H1 (cell line): Measurements from ENCODE around the gene ELL2. TPM values are rescaled to one million over a fixed set of nuclear protein-coding genes. Genes with fewer than 3 reads are reported as not detected.

Experiments used
- CTCF ChIA-PET: fragments of 300-600 bp; sonication (Branson Sonifier 250); formaldehyde crosslinking; loops from one replicate; lab custom pipeline; 2021; ENCODE audit not compliant: partially characterized antibody; lab: Charles Lee
- POLR2A ChIA-PET: fragments of 300-600 bp; sonication (Branson Sonifier 250); formaldehyde crosslinking; loops from one replicate; lab custom pipeline; 2021; ENCODE audit warnings: inconsistent platforms; ENCODE audit not compliant: partially characterized antibody; lab: Charles Lee
- DNase-seq, 2 experiments: peaks; one replicate each; pipeline versions ENCODE4 v3.0.0 to v3.0.0-alpha.2; 2010 to 2022; ENCODE audit warnings: low spot score in 2 of 2, low read depth in 1 of 2, mixed read lengths in 1 of 2
- FAIRE-seq: peaks from 2 replicates; lab custom pipeline; 2011; peaks lifted over from hg19 to GRCh38; lab: Jason Lieb, UNC
- H2AFZ ChIP-seq: 2 replicates; pipeline ENCODE4 v1.8.1; 2012; ENCODE audit warnings: low read length, inconsistent platforms
- H2AK5ac ChIP-seq: 2 replicates; pipeline ENCODE4 v1.6.1; 2013; ENCODE audit warnings: low read depth, low read length
- H2BK120ac ChIP-seq: replicated peaks from 2 replicates; pipeline ENCODE3; 2013; ENCODE audit warnings: low read depth, low read length, inconsistent platforms
- H2BK12ac ChIP-seq: 2 replicates; pipeline ENCODE4 v1.6.1; 2013; ENCODE audit warnings: low read depth, low read length
- H2BK15ac ChIP-seq: 2 replicates; pipeline ENCODE4 v1.6.1; 2013; ENCODE audit warnings: low read length
- H2BK20ac ChIP-seq: 2 replicates; pipeline ENCODE4 v1.6.1; 2013; ENCODE audit warnings: low read length
- H2BK5ac ChIP-seq: 2 replicates; pipeline ENCODE4 v1.6.1; 2013; ENCODE audit warnings: low read depth, low read length
- H3K14ac ChIP-seq: 2 replicates; pipeline ENCODE4 v1.6.1; 2013; ENCODE audit warnings: inconsistent platforms; ENCODE audit not compliant: insufficient read length
- H3K18ac ChIP-seq: 2 replicates; pipeline ENCODE4 v1.6.1; 2013; ENCODE audit warnings: low read length; ENCODE audit errors: extremely low read depth
- H3K23ac ChIP-seq: 2 replicates; pipeline ENCODE4 v1.6.1; 2013; ENCODE audit warnings: inconsistent platforms; ENCODE audit not compliant: insufficient read length
- H3K23me2 ChIP-seq: 2 replicates; pipeline ENCODE4 v1.6.1; 2013; ENCODE audit warnings: low read depth, low read length
- H3K27ac ChIP-seq: 2 replicates; pipeline ENCODE4 v1.6.1; 2011; ENCODE audit warnings: low read depth, low read length, inconsistent platforms
- H3K27me3 ChIP-seq, 4 experiments: replicated peaks in 1 of 4; 1 replicate in 1 of 4; 2 replicates in 3 of 4; pipeline versions ENCODE4 v1.6.1 to v1.8.1; 2011 to 2013; ENCODE audit warnings: low read length in 3 of 4, mild to moderate bottlenecking in 3 of 4, inconsistent platforms in 2 of 4, mixed read lengths in 2 of 4, moderate library complexity in 1 of 4; ENCODE audit not compliant: control insufficient read depth in 3 of 4, insufficient read depth in 3 of 4; ENCODE audit errors: extremely low read depth in 1 of 4
- H3K36me3 ChIP-seq, 4 experiments: 2 replicates each; pipeline versions ENCODE4 v1.6.1 to v1.8.1; 2011 to 2013; ENCODE audit warnings: mild to moderate bottlenecking in 4 of 4, low read length in 3 of 4, moderate library complexity in 2 of 4, control low read depth in 1 of 4, inconsistent platforms in 1 of 4; ENCODE audit not compliant: insufficient read depth in 4 of 4, control insufficient read depth in 2 of 4
- H3K4ac ChIP-seq: replicated peaks from 2 replicates; pipeline ENCODE3; 2013; ENCODE audit warnings: low read length, low read depth, mixed read lengths, inconsistent platforms; ENCODE audit not compliant: insufficient read length
- H3K4me1 ChIP-seq, 4 experiments: replicated peaks in 1 of 4; 1 replicate in 1 of 4; 2 replicates in 3 of 4; pipeline versions ENCODE4 v1.6.1 to v1.8.1; 2011 to 2013; ENCODE audit warnings: low read length in 3 of 4, inconsistent platforms in 2 of 4, mixed read lengths in 1 of 4; ENCODE audit not compliant: insufficient read depth in 4 of 4, control insufficient read depth in 3 of 4
- H3K4me2 ChIP-seq, 2 experiments: 2 replicates each; pipeline versions ENCODE4 v1.6.1 to v1.8.1; 2011 to 2013; ENCODE audit warnings: low read depth in 2 of 2, low read length in 2 of 2, control low read depth in 1 of 2, inconsistent platforms in 1 of 2, mild to moderate bottlenecking in 1 of 2; ENCODE audit not compliant: insufficient read depth in 1 of 2
- H3K4me3 ChIP-seq, 4 experiments: fragments of 200-600, 300-600 bp in 1 of 4; sonication (generic), shearing (Covaris generic), sonication (Bioruptor Twin) in 1 of 4; 2 replicates each; pipeline versions ENCODE4 v1.5.1 to v1.8.1; 2011 to 2016; ENCODE audit warnings: low read length in 4 of 4, low read depth in 3 of 4, control low read depth in 2 of 4, inconsistent platforms in 2 of 4, mild to moderate bottlenecking in 2 of 4, mixed read lengths in 1 of 4, moderate library complexity in 1 of 4; ENCODE audit not compliant: insufficient read depth in 2 of 4; ENCODE audit errors: extremely low read depth in 1 of 4
- H3K56ac ChIP-seq: replicated peaks from 2 replicates; pipeline ENCODE3; 2013; ENCODE audit warnings: low read depth, mild to moderate bottlenecking, mixed read lengths, low read length, inconsistent platforms; ENCODE audit not compliant: insufficient read length
- H3K79me1 ChIP-seq: 2 replicates; pipeline ENCODE4 v1.6.1; 2013; ENCODE audit warnings: low read depth, low read length, control low read depth
- H3K79me2 ChIP-seq, 2 experiments: 2 replicates each; pipeline versions ENCODE4 v1.6.1 to v1.8.1; 2012 to 2013; ENCODE audit warnings: low read length in 2 of 2, mild to moderate bottlenecking in 2 of 2, inconsistent platforms in 1 of 2; ENCODE audit not compliant: insufficient read depth in 2 of 2, control insufficient read depth in 1 of 2
- H3K9ac ChIP-seq, 4 experiments: replicated peaks in 1 of 4; 1 replicate in 1 of 4; 2 replicates in 3 of 4; pipeline versions ENCODE4 v1.6.1 to v1.8.1; 2011 to 2013; ENCODE audit warnings: low read depth in 3 of 4, low read length in 3 of 4, control low read depth in 2 of 4, mild to moderate bottlenecking in 2 of 4, moderate library complexity in 2 of 4, inconsistent platforms in 1 of 4; ENCODE audit errors: extremely low read depth in 1 of 4
- H3K9me3 ChIP-seq, 2 experiments: 2 replicates each; pipeline versions ENCODE4 v1.6.1 to v1.8.1; 2012 to 2013; ENCODE audit warnings: mild to moderate bottlenecking in 2 of 2, moderate library complexity in 2 of 2, control low read depth in 1 of 2, inconsistent platforms in 1 of 2, low read depth in 1 of 2, low read length in 1 of 2, mixed read lengths in 1 of 2; ENCODE audit not compliant: insufficient read depth in 2 of 2
- H4K20me1 ChIP-seq, 2 experiments: replicated peaks in 1 of 2; 2 replicates each; pipeline versions ENCODE3 to v1.8.1; 2011 to 2013; ENCODE audit warnings: inconsistent platforms in 2 of 2, low read length in 2 of 2, mild to moderate bottlenecking in 1 of 2; ENCODE audit not compliant: insufficient read depth in 2 of 2, control insufficient read depth in 1 of 2
- H4K5ac ChIP-seq: 2 replicates; pipeline ENCODE4 v1.6.1; 2013; ENCODE audit warnings: low read length, low read depth, mixed read lengths, inconsistent platforms; ENCODE audit not compliant: insufficient read length
- H4K8ac ChIP-seq: 2 replicates; pipeline ENCODE4 v1.8.0; 2013; ENCODE audit warnings: mild to moderate bottlenecking, moderate library complexity, low read length, inconsistent platforms; ENCODE audit not compliant: insufficient read depth; ENCODE audit errors: extremely low read depth
- H4K91ac ChIP-seq: replicated peaks from 2 replicates; pipeline ENCODE3; 2013; ENCODE audit warnings: low read length, mixed read lengths, inconsistent platforms; ENCODE audit not compliant: insufficient read length
- JUND ChIP-seq: IDR thresholded peaks from 2 replicates; pipeline ENCODE4 v1.6.1; 2011; ENCODE audit warnings: mild to moderate bottlenecking, improper control_type of control experiment, low read length
- POLR2A ChIP-seq, 2 experiments: IDR thresholded peaks; 1 replicate in 1 of 2; 2 replicates in 1 of 2; pipeline ENCODE4 v1.6.1; 2011; ENCODE audit warnings: low read depth in 2 of 2, low read length in 2 of 2, mild to moderate bottlenecking in 2 of 2; ENCODE audit errors: control extremely low read depth in 1 of 2
- RAD21 ChIP-seq, 2 experiments: IDR thresholded peaks in 1 of 2; conservative IDR thresholded peaks in 1 of 2; 2 replicates each; pipeline ENCODE4 v1.6.1; 2011; ENCODE audit warnings: low read depth in 2 of 2, low read length in 2 of 2, improper control_type of control experiment in 1 of 2, inconsistent platforms in 1 of 2, mild to moderate bottlenecking in 1 of 2, moderate library complexity in 1 of 2
- SAP30 ChIP-seq: fragments of 300-600 bp; sonication (generic); IDR thresholded peaks from 2 replicates; pipeline ENCODE4 v1.7.1; 2012; ENCODE audit warnings: low read length, moderate library complexity, mild to moderate bottlenecking, inconsistent platforms; ENCODE audit not compliant: insufficient read depth, insufficient replicate concordance
- TBP ChIP-seq: IDR thresholded peaks from 2 replicates; pipeline ENCODE4 v1.6.1; 2011; ENCODE audit warnings: low read depth, low read length, improper control_type of control experiment
- WGBS, 2 experiments: shearing (Covaris generic) in 1 of 2; methylation state at CpG; one replicate each; pipeline versions ENCODE4 v1.1.6 to v1.1.7; 2013 to 2015; ENCODE audit warnings: low lambda C conversion rate in 2 of 2, mixed read lengths in 2 of 2, inconsistent platforms in 1 of 2, low coverage in 1 of 2, missing lambda C conversion rate in 1 of 2; ENCODE audit not compliant: insufficient replicate concordance in 2 of 2, insufficient coverage in 1 of 2, insufficient read length in 1 of 2; ENCODE audit errors: extremely low coverage in 1 of 2, missing lambda C conversion rate in 1 of 2; 5-methylcytosine and 5-hydroxymethylcytosine counted together
- polyA plus RNA-seq, 7 experiments: library from polyadenylated mRNA; depleted of rRNA in 3 of 7; stranded (reverse) in 5 of 7; unstranded in 2 of 7; fragments of >200 nt in 5 of 7; fragments of 200-250 nt in 2 of 7; gene quantifications; 1 replicate in 5 of 7; 2 replicates in 1 of 7; 4 replicates in 1 of 7; pipeline versions ENCODE4 v1.2.1 to v1.2.3, GENCODE V29; 2011 to 2013; ENCODE audit warnings: missing spikeins in 2 of 7, mixed read lengths in 2 of 7
- total RNA-seq: library from RNA; stranded (reverse); fragmentation: NEBNext Ultra II Directional; extraction: Animal tissue kit (Norgen Biotek cat#: 25700); gene quantifications from 2 replicates; pipeline ENCODE4 v1.2.1, GENCODE V29; 2021

ELL2 gene
- total and polyA plus RNA-seq, 2 of the 8 experiments (the other 6 are each of a cell fraction or from before 2014, with no cell fraction given), result 6.3 to 29.4 TPM

- H3K27ac ChIP-seq, result no peak overlapping the region
- no peak overlapping the region for H3K14ac ChIP-seq
- H2AFZ ChIP-seq, result no peak overlapping the region
- no peak overlapping the region for H4K5ac ChIP-seq
- CTCF ChIA-PET, result interaction anchor here (1.0 to 1.5 kb wide), 3 partner anchors 10 to 125 kb away, joined by 3 to 5 read pairs (median 5); no protein-coding TSS in a partner anchor
- H2BK5ac ChIP-seq, result no peak overlapping the region
- H3K23me2 ChIP-seq, result peaks cover 12% of the 10 kb centered on the region
- DNase-seq, result no peak
- no peak overlapping the region for H3K56ac ChIP-seq
- H3K4me3 ChIP-seq, result no peak overlapping the region
- no peak overlapping the region for H4K91ac ChIP-seq
- H3K4me2 ChIP-seq, result no peak overlapping the region
- TF ChIP-seq JUND (no peak), POLR2A (IDR thresholded peaks at IDR 0.05; ENCODE audit: control extremely low read depth in 1 of 2, low read depth in 2 of 2, low read length in 2 of 2) (no peak), TBP (no peak), RAD21 (IDR thresholded peaks at IDR 0.05 in 1 of 2, conservative IDR thresholded peaks at IDR 0.05 in 1 of 2; ENCODE audit: low read depth in 2 of 2, low read length in 2 of 2) (no peak), SAP30 (no peak)
- TF ChIP-seq, all 59 proteins: peak for 0
- H2BK12ac ChIP-seq, result no peak overlapping the region
- H3K4me1 ChIP-seq, result peaks cover 9 to 22% (median 16%) of the 10 kb centered on the region in 4 experiments; a peak in 6 of 7 replicates
- H3K9me3 ChIP-seq, result no peaks in the 10 kb centered on the region
- WGBS, 2 experiments, result 80% methylated on average over 2 of the region's 2 CpGs; no CpG with 5 or more reads in 1 of the 2 experiments
- no peak overlapping the region for H3K18ac ChIP-seq
- H3K79me2 ChIP-seq, result peaks cover 5 to 67% of the 10 kb centered on the region in 2 experiments; a peak in 3 of 4 replicates
- peaks cover 3% of the 10 kb centered on the region; the same call in 1 of the 2 replicates for H3K79me1 ChIP-seq
- no peak for FAIRE-seq
- no peak overlapping the region for H2AK5ac ChIP-seq
- H2BK20ac ChIP-seq, result no peak overlapping the region
- no peak overlapping the region for H3K9ac ChIP-seq
- no peak overlapping the region for H4K8ac ChIP-seq
- no peak overlapping the region for H3K23ac ChIP-seq
- POLR2A ChIA-PET, result interaction anchor here (0.7 to 1.2 kb wide), 3 partner anchors 10 to 34 kb away, joined by 3 to 4 read pairs (median 3); no protein-coding TSS in a partner anchor
- no peak overlapping the region for H2BK15ac ChIP-seq
- H4K20me1 ChIP-seq, result peaks cover 13 to 14% of the 10 kb centered on the region in 2 experiments
- H3K36me3 ChIP-seq, result no peaks in the 10 kb centered on the region
- no peak overlapping the region for H2BK120ac ChIP-seq
- H3K4ac ChIP-seq, result no peak overlapping the region
- peaks cover 0 to 12% (median 9%) of the 10 kb centered on the region in 4 experiments; a peak in 5 of 7 replicates for H3K27me3 ChIP-seq
Observed at GRCh38 chr5:95956021-95956899, 5.4 kb downstream of the ELL2 start.
